GM12874 (cell line): ENCODE results near the gene GBF1.

ENCODE experiments used
- TF ChIP-seq, protein P1 (sequence below): IDR thresholded peaks from 2 replicates; pipeline ENCODE4 v1.5.1; 2011; ENCODE audit warnings: low read depth, mild to moderate bottlenecking, control low read depth, low read length, moderate library complexity; ENCODE audit not compliant: insufficient read depth

Gene GBF1

DNA sequence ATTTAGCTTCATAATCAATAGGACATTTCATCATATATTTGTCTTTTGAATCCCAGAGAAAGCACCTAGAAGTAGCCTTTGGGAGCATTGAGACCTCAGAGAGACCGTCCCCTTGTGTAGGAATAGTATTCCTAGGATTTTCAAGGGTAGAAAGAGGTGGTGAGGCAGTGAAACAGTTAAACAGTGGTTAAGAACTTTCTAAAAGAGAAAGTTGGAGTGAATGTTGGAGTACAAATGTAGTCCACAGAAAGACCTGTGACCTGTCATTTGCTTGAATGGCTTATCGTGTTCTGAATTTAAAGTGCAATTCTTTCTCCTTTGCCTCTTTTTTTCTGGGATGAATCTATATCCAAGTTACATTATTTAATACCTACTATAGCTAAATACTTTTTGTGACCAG lies 30.0 kb downstream of the GBF1 start:
- TF ChIP-seq, protein P1, sequence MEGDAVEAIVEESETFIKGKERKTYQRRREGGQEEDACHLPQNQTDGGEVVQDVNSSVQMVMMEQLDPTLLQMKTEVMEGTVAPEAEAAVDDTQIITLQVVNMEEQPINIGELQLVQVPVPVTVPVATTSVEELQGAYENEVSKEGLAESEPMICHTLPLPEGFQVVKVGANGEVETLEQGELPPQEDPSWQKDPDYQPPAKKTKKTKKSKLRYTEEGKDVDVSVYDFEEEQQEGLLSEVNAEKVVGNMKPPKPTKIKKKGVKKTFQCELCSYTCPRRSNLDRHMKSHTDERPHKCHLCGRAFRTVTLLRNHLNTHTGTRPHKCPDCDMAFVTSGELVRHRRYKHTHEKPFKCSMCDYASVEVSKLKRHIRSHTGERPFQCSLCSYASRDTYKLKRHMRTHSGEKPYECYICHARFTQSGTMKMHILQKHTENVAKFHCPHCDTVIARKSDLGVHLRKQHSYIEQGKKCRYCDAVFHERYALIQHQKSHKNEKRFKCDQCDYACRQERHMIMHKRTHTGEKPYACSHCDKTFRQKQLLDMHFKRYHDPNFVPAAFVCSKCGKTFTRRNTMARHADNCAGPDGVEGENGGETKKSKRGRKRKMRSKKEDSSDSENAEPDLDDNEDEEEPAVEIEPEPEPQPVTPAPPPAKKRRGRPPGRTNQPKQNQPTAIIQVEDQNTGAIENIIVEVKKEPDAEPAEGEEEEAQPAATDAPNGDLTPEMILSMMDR: no peak

GRCh38 chr10:102279104-102279503 lies 33.8 kb downstream of the GBF1 start:
- TF ChIP-seq, protein P1: no peak

GRCh38 chr10:102280397-102281101 lies 35.2 kb downstream of the GBF1 start:
- TF ChIP-seq, protein P1: no peak

- TF ChIP-seq, protein P1: no peak
Measured at GRCh38 chr10:102281102-102281487, 35.8 kb downstream of the GBF1 start.

GRCh38 chr10:102283488-102283887 lies 38.2 kb downstream of the GBF1 start:
- TF ChIP-seq, protein P1: no peak

- TF ChIP-seq, protein P1: no peak
Measured at GRCh38 chr10:102283890-102284289, 38.6 kb downstream of the GBF1 start.

GRCh38 chr10:102284531-102284930 lies 39.2 kb downstream of the GBF1 start:
- TF ChIP-seq, protein P1: no peak

DNA sequence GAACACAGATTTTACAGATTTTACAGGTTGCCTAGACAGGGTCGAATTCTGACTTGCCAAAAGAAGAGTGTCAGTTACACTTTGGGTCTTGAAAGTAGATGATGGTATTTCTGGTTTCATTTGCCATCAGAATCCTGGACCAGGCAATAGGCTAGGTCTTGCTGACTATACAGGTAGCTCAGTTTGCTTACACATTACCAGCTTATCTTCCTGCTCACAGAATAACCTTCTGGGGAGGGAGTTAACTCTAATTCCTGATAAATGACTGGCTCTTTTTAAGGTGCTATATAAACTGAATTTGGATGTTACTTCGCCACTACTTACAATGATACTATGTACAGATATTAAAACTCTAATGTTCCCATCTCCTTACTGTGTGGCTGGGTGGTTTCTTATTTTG lies 39.8 kb downstream of the GBF1 start:
- TF ChIP-seq, protein P1: no peak
